HCT116 (cell line): Measurements from ENCODE around the gene NAT10. TPM values are rescaled to one million over a fixed set of nuclear protein-coding genes. Genes with fewer than 3 reads are reported as not detected.

Experiments used
- ATAC-seq: fragments of 200-7000 bp; cut with Tn5 transposase; 2 replicates; pipeline ENCODE4 v1.9.1; 2020; ENCODE audit warnings: mild to moderate bottlenecking, moderate library complexity
- BruUV-seq: library from RNA; stranded (reverse); fragments of 400-500 nt; replicated peaks from 2 replicates; lab custom pipeline; 2021; lab: Mats Ljungman, UMichigan
- CTCF ChIA-PET: fragments of 300-600 bp; sonication (Branson Sonifier 250); formaldehyde crosslinking; loops from one replicate; lab custom pipeline; 2021; ENCODE audit warnings: antibody characterized with exemption; lab: Charles Lee
- POLR2A ChIA-PET: fragments of 300-600, 350-600 bp; sonication (Branson Sonifier 250); formaldehyde crosslinking; loops from one replicate; lab custom pipeline; 2021; ENCODE audit warnings: antibody characterized with exemption; lab: Charles Lee
- RAD21 ChIA-PET, 2 experiments: fragments of 300-600 bp; sonication (Branson Sonifier 250); formaldehyde crosslinking; loops; one replicate each; lab custom pipeline; 2023; ENCODE audit warnings: low total read pairs in 2 of 2; ENCODE audit not compliant: uncharacterized antibody in 2 of 2, unreplicated experiment in 2 of 2, low non-redundant PET in 1 of 2; lab: Charles Lee
- DNase-seq: peaks from one replicate; pipeline ENCODE4 v3.0.0-alpha.2; 2010; ENCODE audit warnings: low read depth, low spot score
- H2AFZ ChIP-seq: fragments of 200-600 bp; shearing (Covaris generic), sonication (generic); 2 replicates; pipeline ENCODE4 v1.6.1; 2017; ENCODE audit warnings: low read depth, mixed run types, mixed read lengths, antibody characterized with exemption, low read length; ENCODE audit not compliant: poor library complexity, severe bottlenecking
- H3K27ac ChIP-seq: 2 replicates; pipeline ENCODE4 v1.5.1; 2012; ENCODE audit warnings: low read depth, low read length
- H3K27me3 ChIP-seq: fragments of 200-600 bp; sonication (generic); 2 replicates; pipeline ENCODE4 v1.6.1; 2016; ENCODE audit warnings: mixed run types, low read length, mixed read lengths; ENCODE audit not compliant: insufficient read depth
- H3K36me3 ChIP-seq, 2 experiments: fragments of 200-500 bp in 1 of 2; fragments of 200-600 bp in 1 of 2; sonication (Bioruptor generic) in 1 of 2; sonication (generic) in 1 of 2; 2 replicates each; pipeline versions ENCODE4 v1.5.1 to v1.6.1; 2014 to 2016; ENCODE audit warnings: low read length in 2 of 2, inconsistent platforms in 1 of 2, mixed read lengths in 1 of 2, mixed run types in 1 of 2; ENCODE audit not compliant: insufficient read depth in 2 of 2, control insufficient read depth in 1 of 2
- H3K4me1 ChIP-seq, 2 experiments: fragments of 200-600 bp in 1 of 2; sonication (generic) in 1 of 2; 2 replicates each; pipeline versions ENCODE4 v1.5.1 to v1.6.1; 2012 to 2017; ENCODE audit warnings: low read length in 2 of 2, inconsistent platforms in 1 of 2, mild to moderate bottlenecking in 1 of 2, mixed read lengths in 1 of 2, mixed run types in 1 of 2, moderate library complexity in 1 of 2; ENCODE audit not compliant: insufficient read depth in 2 of 2, control insufficient read depth in 1 of 2
- H3K4me2 ChIP-seq: fragments of 200-600 bp; sonication (generic); 2 replicates; pipeline ENCODE4 v1.6.1; 2017; ENCODE audit warnings: mixed run types, low read length, mixed read lengths
- H3K4me3 ChIP-seq, 2 experiments: fragments of 200-600 bp in 1 of 2; sonication (generic) in 1 of 2; replicated peaks in 1 of 2; 2 replicates each; pipeline ENCODE4 v1.5.1; 2011 to 2016; ENCODE audit warnings: low read length in 2 of 2, control low read depth in 1 of 2, low read depth in 1 of 2, mild to moderate bottlenecking in 1 of 2, mixed read lengths in 1 of 2, mixed run types in 1 of 2
- H3K79me2 ChIP-seq: fragments of 200-600 bp; sonication (generic); 2 replicates; pipeline ENCODE4 v1.6.1; 2017; ENCODE audit warnings: mild to moderate bottlenecking, mixed run types, low read length, moderate library complexity, mixed read lengths; ENCODE audit not compliant: insufficient read depth
- H3K9ac ChIP-seq: fragments of 200-600 bp; sonication (generic); 2 replicates; pipeline ENCODE4 v1.6.1; 2016; ENCODE audit warnings: low read length, mixed read lengths
- H3K9me2 ChIP-seq: fragments of 200-600 bp; sonication (generic), shearing (Covaris generic); 2 replicates; pipeline ENCODE4 v1.6.1; 2017; ENCODE audit warnings: mixed run types, mild to moderate bottlenecking, moderate library complexity; ENCODE audit not compliant: insufficient read depth
- H3K9me3 ChIP-seq, 2 experiments: fragments of 200-500 bp in 1 of 2; fragments of 200-600 bp in 1 of 2; sonication (Bioruptor generic) in 1 of 2; sonication (generic) in 1 of 2; 2 replicates each; pipeline ENCODE4 v1.6.1; 2014 to 2017; ENCODE audit warnings: low read length in 2 of 2, mixed read lengths in 2 of 2, inconsistent platforms in 1 of 2, low read depth in 1 of 2, mild to moderate bottlenecking in 1 of 2, mixed run types in 1 of 2, moderate library complexity in 1 of 2; ENCODE audit not compliant: control insufficient read depth in 1 of 2, insufficient read depth in 1 of 2
- H4K20me1 ChIP-seq: fragments of 200-600 bp; sonication (generic), shearing (Covaris generic); 2 replicates; pipeline ENCODE4 v1.6.1; 2017; ENCODE audit warnings: mixed run types, mild to moderate bottlenecking, moderate library complexity; ENCODE audit not compliant: insufficient read depth
- ELF1 ChIP-seq: IDR thresholded peaks from 2 replicates; pipeline ENCODE4 v1.6.1; 2012; ENCODE audit warnings: low read depth, borderline replicate concordance
- EZH2 ChIP-seq: fragments of 200-600 bp; sonication (generic); IDR thresholded peaks from 2 replicates; pipeline ENCODE4 v1.6.1; 2017; ENCODE audit warnings: antibody characterized with exemption, mixed run types
- EZH2phosphoT487 ChIP-seq: fragments of 200-600 bp; IDR thresholded peaks from 2 replicates; pipeline ENCODE4 v1.6.1; 2018; ENCODE audit warnings: antibody characterized with exemption, borderline replicate concordance
- SIN3A ChIP-seq: IDR thresholded peaks from 2 replicates; pipeline ENCODE4 v1.6.1; 2012; ENCODE audit warnings: low read depth
- ZFX ChIP-seq: fragments of 450-650 bp; IDR thresholded peaks from 2 replicates; pipeline ENCODE4 v1.6.1; 2017
- intact Hi-C: fragments of 100-400 bp; cut with micrococcal nuclease; formaldehyde crosslinking; loops from 2 replicates; pipeline ENCODE4 v1.10.0; 2022
- total RNA-seq: library from RNA; stranded (reverse); gene quantifications from one replicate; pipeline ENCODE4 v1.2.1, GENCODE V29; 2021; ENCODE audit not compliant: unreplicated experiment

Gene NAT10
- total RNA-seq, 1 experiment from 2014 or later, result 101 TPM

DNA sequence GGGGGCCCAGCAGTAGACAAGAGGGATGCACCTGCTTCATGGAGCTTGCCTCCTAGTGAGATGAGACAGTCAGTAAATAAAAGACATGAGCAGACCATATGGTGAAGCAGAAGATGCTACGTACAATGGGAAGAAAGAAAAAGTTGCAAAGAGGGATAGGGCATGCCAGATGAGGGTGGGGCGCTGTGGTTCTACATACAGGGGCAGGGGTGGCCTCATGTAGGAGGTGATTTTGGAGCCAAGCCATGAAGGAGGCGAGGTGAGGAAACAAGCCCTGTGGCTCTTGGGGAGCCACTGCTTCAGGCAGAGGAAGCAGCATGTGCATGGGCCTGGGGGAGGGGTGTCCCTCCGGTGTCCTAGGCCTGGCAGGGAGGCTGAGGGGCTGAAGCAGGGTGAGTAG, 15.2 kb downstream of the NAT10 start:
- H3K27ac ChIP-seq, result no peak overlapping the region
- DNase-seq (no peak), ATAC-seq (no peak)
- BruUV-seq, result no TSS peak
- H3K9me3 ChIP-seq, result no peaks in the 10 kb centered on the region
- no peaks in the 10 kb centered on the region for H3K4me1 ChIP-seq
- no peak overlapping the region for H3K9ac ChIP-seq
- no peak overlapping the region for H2AFZ ChIP-seq
- ChIA-PET CTCF (no interaction called here), RAD21 (no interaction called here), POLR2A (no interaction called here)
- H3K79me2 ChIP-seq, result peaks cover 45% of the 10 kb centered on the region; the same call in 1 of the 2 replicates
- H4K20me1 ChIP-seq, result no peaks in the 10 kb centered on the region
- H3K27me3 ChIP-seq, result no peaks in the 10 kb centered on the region
- no peak overlapping the region for H3K4me2 ChIP-seq
- H3K4me3 ChIP-seq, result no peak overlapping the region
- intact Hi-C loops, result no loop called here
- peaks cover 68 to 76% of the 10 kb centered on the region in 2 experiments for H3K36me3 ChIP-seq
- TF ChIP-seq EZH2phosphoT487 (no peak), ELF1 (no peak), EZH2 (no peak), ZFX (no peak)
- no peaks in the 10 kb centered on the region for H3K9me2 ChIP-seq

DNA sequence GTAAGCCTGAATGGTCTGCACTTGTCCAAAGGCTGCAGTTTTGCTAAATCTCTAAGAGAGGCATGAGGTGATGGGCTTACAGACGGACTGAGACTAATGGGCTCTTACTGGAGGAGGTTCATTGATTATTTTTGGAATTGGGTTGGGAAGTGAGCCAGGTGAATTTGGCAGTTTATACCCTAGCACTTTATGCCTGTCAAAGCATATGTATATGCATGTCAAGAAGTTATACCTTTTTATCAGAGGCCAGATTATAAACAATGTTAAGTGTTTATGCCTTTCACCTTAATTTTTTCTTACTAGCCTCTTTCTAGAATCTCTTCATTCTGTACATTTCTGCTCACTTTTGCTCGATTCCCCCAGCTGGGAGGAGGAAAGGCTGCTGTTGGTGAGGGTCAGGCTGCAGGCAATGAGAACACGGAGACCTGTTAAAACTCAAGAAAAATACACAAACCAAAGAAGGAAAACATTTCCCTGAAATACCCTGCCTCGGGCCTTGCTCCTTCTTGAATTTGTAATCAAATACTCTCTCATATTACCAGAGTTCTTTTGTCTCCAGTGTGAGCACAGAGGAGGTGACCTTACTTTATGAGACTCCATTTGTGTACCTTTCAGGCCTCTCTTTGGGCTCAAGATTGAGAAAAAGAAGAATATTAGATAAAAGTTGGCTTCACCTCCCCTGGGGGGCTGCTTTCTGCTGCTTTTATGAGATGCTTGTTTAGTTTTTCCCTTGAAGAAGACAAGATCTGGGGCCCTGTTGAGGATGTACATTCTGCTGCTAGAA, 19.6 kb downstream of the NAT10 start:
- Histone ChIP-seq H3K9me3 (no peaks in the 10 kb centered on the region), H3K79me2 (peaks cover 35% of the 10 kb centered on the region; the same call in 1 of the 2 replicates), H3K9me2 (no peaks in the 10 kb centered on the region), H3K27me3 (no peaks in the 10 kb centered on the region), H3K27ac (no peak overlapping the region), H2AFZ (no peak overlapping the region), H3K4me2 (no peak overlapping the region), H3K9ac (no peak overlapping the region), H3K36me3 (peaks cover 57 to 63% of the 10 kb centered on the region in 2 experiments; a peak in 3 of 4 replicates), H3K4me3 (no peak overlapping the region), H4K20me1 (0 out of 2 replicates have a peak, but pooled peaks cover 7% of the 10 kb centered on the region), H3K4me1 (no peaks in the 10 kb centered on the region)
- DNase-seq (no peak), ATAC-seq (no peak)
- ChIA-PET CTCF (no interaction called here), RAD21 (no interaction called here), POLR2A (no interaction called here)
- no TSS peak for BruUV-seq
- intact Hi-C loops, result no loop called here
- TF ChIP-seq ZFX (no peak), SIN3A (no peak)
